Inferior parietal cortex (tissue), 1 donor: ENCODE data around the gene C2CD4C.
"Not testable (repeated sequence)": the region's sequence is repeated elsewhere in the genome, so short reads cannot be mapped to it uniquely, and the experiment has no call there.

Experiments used
- DNase-seq: peaks from one replicate; pipeline ENCODE4 v3.0.0-alpha.2; 2016; ENCODE audit errors: extremely low spot score

Gene C2CD4C

DNA sequence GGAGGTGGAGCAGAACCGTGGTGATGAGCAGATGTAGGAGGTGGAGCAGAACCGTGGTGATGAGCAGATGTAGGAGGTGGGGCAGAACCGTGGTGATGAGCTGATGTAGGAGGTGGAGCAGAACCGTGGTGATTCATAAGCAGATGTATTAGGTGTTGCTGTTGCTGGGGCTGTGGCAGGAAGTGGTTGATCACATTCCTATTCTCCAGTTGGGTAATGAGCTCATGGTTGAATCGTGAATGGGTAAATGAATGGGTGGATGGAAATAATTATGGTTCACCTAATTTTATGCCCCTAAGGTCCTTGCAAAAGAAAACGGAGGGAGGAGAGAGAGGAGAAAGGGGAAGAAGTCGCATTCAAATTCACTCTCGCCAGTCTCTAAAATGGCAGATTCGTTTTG lies 26.4 kb downstream of the C2CD4C start:
- DNase-seq: not testable (repeated sequence)

DNA sequence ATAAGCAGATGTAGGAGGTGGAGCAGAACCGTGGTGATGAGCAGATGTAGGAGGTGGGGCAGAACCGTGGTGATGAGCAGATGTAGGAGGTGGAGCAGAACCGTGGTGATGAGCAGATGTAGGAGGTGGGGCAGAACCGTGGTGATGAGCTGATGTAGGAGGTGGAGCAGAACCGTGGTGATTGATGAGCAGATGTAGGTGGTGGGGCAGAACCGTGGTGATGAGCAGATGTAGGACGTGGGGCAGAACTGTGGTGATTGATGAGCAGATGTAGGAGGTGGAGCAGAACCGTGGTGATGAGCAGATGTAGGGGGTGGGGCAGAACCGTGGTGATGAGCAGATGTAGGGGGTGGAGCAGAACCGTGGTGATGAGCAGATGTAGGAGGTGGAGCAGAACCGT lies 27.0 kb downstream of the C2CD4C start:
- DNase-seq: not testable (repeated sequence)

DNA sequence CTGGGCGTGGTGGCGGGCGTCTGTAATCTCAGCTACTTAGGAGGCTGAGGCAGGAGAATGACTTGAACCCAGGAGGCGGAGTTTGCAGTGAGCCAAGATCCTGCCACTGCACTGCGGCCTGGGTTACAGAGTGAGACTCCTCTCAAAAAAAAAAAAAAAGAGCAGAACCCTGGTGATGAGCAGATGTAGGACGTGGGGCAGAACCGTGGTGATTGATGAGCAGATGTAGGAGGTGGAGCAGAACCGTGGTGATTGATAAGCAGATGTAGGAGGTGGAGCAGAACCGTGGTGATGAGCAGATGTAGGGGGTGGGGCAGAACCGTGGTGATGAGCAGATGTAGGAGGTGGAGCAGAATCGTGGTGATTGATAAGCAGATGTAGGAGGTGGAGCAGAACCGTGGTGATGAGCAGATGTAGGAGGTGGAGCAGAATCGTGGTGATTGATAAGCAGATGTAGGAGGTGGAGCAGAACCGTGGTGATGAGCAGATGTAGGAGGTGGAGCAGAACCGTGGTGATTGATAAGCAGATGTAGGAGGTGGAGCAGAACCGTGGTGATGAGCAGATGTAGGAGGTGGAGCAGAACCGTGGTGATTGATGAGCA lies 28.2 kb downstream of the C2CD4C start:
- DNase-seq: not testable (repeated sequence)

DNA sequence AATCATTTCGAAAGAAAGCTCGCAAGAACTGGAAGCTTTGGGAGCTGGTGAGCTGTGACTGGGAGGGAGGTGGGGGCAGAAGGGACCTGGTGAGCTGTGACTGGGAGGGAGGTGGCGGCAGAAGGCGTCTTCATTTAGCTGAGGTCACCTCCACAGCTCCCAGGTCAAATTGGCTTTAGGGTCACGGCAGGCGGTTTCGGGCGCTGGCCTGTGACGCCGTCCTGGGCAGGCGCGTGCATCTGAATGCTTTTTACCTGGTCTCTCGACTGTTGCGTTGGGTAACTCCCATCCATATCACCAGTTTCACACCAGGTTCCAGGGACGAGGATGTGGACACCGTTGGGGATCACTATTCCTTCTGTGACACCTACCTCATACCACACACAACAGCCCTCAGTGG lies 29.2 kb downstream of the C2CD4C start:
- no peak for DNase-seq

DNA sequence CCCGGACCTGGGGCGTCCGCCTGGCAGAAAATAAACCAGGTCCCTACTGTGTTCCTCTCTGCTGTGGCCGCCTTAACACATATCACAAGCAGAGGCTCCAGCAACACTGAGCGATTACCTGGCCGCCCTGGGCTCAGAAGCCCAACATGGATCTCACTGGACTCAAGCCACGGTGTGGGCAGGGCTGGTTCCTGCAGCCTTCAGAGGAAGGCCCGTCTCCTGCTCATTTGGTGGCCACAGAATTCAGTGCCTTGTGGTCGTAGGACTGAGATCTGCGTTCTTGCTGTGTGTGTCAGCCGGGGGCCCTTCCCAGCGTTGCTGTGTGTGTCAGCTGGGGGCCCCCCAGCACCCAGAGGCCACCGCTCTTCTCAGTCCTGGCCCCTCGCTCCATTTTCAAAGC lies 30.2 kb downstream of the C2CD4C start:
- DNase-seq: no peak

DNA sequence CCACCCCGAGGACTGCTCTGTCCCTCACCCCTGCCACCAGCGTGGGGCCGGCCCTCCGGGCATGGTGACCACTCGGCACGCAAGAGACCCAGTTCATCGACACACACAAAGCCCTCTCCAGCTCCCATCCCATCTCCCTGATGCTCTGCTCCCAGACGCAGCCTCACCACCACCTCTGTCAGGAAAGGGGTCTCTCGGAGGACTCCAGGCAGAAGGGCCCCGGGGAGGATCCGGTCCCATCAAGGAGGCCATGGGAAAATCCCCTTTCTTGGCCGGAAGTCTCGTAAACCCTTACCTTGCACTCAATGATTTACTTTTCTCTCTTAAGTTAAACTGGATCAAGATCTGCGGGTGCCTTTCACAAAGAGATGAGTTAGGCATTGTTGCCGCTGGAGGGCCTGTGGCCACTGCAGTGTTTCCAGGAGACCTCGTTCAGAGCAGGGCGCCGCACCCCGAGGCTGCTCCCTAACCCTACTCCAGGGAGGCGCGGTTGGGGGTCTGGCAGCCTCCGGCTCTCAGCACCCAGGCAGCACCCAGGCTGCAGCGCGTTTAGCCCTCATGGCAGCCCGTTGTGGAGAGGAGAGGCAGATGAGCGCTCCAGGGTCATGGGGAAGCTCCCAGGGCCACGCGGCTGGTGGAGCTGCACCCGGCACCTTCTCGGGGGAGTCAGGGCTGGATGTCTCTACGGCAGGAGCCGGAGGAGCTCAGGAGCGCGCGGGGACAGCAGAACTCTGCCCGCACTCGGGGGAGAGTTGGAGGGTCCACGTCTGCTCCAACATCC lies 31.0 kb downstream of the C2CD4C start:
- DNase-seq: no peak

DNA sequence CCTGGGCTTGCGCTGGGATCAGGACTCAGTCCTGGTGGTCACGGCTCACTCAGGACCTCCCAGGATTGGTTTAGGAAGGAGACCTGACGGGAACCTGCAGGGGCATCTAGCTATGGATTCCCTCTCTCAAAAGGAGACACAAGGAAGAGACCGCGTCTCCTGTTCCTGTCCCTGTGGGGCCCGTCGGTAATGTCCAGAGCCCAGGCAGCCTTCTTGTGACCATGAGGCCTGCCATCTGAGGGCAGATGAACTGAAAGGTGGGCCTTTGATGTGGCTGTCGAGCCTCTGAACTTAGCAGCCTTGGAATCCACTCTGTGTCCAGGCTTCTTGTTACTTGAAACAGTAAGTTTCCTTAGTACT lies 32.9 kb downstream of the C2CD4C start:
- no peak for DNase-seq

DNA sequence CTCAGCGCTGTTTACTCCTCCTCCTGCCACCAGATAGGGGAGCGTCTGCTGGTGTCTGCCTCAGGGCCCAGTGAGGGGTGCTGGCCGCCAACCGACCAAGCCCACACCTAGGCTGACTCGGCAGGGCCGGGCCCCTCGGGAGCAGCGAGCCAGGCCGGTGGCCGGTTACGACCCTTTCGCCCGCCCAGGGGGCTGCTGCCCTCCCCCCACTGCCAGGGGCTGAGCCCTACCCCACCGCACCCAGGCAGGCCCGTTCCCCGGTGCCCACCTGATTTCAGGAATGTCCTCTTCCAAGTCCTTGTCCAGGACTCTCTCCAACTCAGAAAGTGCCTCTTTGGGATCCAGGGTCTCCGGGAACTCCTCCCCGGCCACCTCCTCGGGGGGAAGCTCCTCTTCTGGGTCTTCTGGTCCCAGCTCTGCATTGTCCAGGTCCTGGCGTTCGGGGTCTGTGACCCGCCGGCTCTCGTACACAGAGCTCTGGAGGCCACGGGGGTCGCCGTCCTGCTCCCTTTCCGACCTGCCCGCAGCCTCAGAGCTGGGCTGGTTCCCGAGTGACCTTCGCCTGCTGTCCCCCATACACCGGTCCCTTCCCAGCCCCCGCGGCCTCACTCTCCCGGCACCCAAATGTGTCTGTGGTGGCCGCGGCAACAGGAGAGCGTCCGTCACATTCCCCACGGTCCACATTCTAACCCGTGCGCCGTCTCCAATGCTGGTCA lies 33.4 kb downstream of the C2CD4C start:
- no peak for DNase-seq

DNA sequence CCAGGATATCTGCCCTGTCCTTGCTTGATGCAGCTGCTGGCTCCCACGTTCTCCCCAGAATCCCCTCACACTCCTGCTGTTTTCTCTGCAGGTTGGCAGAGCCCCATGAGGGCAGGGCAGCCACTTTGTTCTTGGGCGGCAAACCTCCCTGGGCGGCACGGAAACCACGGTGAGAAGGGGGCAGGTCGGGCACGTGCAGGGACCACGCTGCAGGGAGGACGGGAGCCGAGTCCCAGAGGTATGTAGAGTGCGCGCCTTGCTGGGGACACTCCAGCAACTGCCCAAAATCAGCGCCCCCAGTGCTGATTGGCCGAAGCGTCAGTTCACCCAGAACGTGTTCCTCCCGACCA lies 34.1 kb downstream of the C2CD4C start:
- no peak for DNase-seq

DNA sequence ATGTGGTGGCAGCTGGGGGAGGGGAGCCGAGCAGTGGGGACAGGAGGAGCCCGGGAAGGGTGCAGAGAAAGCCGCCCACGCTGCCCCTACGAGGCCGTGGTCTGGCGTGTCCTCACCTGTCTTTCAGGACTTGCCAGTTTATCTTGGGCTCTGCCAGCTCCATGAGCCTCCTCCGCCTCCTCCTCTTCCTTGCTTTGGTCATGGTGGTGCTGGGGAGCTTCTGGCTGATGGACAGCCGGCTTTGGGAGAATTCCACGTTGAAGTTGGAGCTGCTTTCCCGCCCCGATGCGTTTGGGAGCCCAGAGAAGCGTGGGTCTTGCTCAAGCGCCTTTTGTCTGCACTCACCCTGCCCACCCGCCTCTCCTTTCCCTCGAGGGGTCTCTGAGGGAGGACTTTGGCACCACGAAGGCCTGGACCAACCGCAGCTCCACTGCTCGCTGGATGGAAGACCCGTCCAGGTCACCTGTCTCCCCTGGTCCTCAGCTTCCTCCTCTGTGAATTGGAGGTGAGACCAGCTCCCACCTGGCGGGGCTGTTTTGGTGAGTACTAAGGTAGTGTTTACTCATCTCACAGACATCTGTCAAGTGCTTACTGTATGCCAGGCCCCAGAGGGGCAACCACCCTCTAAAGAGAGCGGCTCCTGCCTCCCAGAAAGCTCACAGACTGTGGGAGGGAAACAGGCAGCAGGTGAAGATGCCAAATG lies 34.6 kb downstream of the C2CD4C start:
- no peak for DNase-seq

DNA sequence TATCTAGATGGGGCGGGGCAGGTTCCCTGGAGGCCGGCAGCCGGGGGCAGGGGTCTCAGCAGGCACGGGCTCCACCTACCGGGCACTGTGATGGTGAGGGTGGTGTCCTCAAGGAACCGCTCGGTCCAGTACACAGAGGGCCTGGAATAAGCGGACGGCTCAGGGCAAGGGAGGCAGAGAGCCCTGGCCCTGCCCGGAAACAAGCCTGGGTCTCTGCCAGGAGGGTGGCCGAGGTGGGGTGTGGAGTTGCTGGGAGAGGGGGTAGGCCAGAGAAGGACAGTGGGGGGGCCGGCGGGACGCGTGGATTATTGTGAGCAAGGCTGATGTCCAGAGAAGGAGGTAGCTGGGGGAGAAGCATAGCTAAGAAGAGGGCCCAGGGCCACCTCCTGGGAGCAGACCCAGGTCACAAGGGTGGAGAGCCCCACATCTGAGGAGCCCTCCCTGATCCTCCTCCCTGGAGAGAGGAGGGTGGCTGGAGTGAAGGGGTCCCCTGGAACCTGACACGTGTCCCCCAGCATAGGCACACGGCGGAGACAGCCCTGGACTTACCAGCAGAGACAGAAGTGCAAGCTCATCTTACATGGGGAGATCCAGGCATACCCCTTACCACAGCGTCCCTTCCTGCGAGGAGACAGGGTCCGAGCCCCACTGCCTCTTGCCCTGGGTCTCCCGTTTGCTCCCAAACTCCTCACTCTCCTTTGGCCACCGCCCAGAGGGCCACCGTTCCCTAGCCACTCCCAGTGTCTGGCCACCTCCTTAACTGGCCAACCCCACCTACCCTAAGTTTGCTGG lies 35.4 kb downstream of the C2CD4C start:
- DNase-seq: no peak

DNA sequence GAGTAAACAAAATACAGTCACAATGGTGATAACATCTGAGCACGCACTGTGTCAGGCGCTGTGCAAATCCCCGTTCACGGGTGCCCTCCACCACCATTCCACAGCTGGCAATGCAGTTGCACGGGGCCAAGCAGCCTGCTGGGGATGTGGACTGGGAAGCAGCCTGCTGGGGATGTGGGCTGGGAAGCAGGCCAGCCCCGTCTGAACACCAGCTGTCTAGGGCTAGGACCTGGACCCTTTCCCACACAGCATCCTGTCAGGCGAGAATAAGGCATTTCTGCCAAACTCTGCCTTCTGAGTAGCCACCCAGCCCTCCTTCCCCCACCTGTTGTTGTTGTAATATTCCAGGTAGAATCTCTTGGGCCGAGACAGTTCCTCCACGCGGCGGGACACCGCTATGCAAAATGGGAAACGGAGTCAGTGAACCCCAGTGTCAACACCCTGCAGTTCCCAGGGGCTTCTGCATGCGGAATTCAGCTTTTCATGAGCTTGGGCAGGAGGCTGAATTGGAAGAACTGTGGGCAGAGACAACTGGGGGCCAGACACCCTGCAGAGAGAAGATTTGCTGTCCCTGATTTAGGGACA lies 36.5 kb downstream of the C2CD4C start:
- DNase-seq: no peak

DNA sequence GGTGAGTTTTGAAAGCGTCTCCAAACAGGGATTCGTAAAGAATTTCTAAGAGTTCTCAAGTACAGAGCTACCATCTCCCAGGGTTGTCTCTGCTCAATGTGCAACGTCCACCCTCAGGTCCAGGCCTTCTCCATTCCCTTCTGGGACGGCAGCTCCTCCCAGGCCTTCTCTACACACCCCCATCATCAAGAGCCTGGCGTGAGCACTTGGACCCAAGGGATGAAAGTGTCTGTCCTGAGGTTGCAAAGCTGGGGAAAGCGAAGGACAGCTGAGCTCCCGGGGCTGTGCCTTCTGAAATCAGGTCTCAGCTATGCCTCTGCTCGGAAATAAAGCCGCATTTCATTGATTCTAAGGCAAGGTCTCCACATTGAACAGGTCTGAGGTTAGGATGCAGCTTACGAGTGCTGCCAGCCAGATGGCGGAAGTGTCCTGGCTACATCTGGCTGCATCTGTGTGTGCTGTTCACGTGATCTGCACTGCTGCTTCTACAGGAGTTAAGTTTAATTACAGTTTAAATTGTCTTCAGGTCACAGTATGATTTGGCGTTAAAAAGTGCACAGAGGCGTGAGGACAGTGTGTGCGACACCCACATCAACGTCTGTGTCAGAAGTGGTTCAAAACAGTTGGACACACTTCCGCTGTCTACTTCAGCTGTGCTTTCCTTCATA lies 37.3 kb downstream of the C2CD4C start:
- DNase-seq: no peak

DNA sequence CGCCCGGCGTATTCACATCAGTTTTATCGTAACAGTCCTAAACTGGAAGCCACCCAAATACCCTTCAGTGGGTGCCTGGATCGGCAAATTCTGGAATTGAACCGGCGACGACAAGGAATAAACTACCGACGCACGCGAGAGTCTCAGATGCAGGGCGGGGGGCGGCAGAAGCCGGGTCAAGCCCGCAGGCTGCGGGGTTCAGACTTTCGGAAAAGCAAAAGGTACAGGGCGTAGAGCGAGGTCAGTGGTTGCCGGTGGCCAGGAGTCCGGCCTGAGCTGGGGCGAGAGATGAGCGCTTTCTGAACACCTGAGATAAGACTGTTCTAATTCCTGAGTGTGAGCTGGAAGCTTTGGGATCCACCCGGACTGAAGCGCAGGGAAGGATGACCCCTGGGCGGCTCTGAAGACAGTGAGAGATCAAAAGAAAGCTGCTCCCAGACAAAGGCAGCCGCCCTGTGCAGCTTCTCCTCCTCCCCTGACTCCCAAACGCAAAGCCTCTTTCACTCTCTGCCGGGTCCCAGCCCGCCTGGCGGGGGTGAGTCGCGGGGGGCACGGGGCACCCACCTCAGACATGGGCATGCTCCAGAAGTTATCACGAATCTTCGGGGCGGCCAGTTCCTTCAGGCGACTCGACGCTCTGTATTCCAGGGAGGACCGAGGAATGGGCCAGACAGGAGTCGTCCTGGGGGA lies 38.2 kb downstream of the C2CD4C start:
- DNase-seq: no peak

DNA sequence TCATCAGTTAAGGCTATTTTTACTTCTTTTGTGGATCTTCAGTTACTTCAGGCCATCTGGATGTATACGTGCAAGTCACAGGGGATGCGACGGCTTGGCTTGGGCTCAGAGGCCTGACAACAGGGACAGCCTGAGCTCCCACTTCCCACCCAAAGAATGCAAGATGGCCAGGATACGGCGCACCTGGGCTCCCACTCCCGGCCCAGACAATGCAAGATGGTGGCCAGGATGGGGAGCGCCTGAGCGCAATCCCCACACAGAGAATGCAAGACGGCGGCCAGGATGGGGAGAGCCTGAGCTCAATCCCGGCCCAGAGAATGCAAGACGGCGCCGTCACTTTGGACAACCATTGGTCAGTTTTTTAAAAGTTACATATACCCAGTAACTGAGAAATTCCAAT lies 39.1 kb downstream of the C2CD4C start:
- no peak for DNase-seq

DNA sequence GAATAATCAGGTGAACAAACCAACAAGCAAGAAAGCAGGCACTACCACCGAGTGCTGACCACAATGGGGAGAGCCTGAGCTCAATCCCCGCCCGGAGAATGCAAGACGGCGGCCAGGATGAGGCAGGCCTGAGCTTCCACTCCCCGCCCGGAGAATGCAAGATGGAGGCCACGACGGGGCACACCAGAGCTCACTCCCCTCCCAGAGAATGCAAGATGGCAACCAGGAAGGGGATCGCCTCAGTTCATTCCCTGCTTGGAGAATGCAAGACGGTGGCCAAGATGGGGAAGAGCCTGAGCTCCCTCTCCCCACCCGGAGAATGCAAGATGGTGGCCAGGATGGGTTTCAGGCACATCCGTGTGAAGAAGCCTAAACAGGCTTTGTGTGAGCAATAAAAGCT lies 39.7 kb downstream of the C2CD4C start:
- no peak for DNase-seq

DNA sequence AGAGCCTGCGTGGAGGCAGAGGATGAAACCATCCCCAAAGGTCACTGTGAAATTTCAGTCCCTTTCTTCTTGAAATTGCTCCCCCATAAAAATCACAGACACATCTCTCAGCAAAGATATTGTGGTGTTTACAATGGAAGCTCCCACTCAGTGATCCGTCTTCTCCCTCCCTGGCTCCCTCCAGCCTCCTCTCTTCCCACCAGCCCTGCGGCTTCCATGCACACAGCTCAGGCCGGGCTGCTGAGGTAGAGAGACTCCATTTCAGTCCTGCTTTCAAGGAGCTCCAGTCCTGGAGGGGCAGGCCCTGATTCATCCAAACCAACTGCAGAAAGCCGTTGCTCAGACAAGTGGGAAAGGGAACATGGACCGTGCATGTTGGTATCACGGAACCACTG lies 40.3 kb downstream of the C2CD4C start:
- DNase-seq: no peak

DNA sequence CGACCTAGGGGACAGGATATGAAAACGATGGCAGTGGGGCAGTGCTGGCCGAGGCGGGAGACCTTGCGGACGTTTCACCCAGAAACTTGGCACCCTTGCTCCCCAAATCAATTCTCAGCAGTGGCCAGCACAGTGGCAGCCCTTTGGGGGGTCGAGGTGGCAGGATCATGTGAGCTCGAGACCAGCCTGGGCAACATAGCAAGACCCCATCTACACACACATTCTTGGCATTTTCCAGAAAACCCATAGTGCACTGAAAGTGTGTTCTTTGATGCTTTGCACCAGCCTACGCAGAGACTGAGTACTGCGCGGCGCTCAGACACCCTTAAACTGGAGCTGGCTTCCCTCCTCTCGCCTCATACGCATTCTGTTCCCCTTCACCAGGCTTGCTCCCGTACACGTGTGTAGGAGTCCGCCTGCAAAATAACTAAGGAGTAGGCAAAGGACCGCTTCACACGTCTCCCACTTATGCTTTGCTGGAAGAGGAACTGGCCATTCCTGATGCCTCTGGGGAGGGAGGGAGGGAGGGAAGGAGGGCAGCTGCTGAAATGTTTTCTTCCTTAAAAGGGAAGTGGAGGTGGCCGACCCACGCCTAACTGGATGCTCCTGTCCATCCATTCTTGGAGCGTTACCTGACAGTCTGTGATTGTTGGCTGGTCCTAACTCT lies 40.9 kb downstream of the C2CD4C start:
- DNase-seq: peak; percentile 60

DNA sequence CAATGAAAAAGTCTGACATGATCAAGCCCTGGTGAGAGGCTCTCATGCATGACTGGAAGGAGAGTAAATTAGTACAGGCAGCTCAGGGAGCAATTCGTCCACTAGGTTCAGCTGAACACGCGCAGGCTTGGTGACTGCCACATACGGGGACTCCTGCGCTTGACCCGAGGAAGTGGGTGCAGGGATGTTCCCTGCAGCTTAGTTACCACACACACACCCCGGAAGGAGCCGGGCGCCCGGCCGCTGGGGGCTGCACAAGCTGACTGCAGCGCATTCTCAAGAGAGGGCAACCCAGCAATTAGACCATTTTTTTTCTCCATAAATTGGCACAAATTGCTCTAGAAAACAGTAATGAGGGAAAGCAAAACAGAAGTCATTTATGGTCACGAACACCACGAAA lies 41.4 kb downstream of the C2CD4C start:
- no peak for DNase-seq

DNA sequence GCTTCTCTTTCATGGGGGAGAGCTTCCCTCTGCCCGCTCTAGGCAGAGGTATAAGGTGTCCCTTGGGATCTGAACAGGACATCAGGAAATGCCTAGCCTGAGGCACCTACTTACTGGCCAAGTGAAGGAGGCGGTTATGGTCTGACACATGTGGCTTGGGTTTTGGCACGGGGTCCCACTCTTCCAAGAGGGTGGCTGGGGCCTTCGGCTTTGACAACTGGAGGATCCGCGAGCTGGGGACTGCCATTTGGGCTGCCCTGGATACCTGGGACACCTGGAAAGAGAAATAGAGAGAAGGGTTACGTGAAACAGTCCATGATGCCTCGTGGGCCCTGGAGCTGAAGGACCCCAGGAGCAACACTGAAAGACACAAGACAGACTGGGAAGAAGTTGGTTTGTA lies 42.0 kb downstream of the C2CD4C start:
- DNase-seq: no peak
